Measurements from ENCODE around the gene ETF1. TPM values are rescaled to one million over a fixed set of nuclear protein-coding genes. Genes with fewer than 3 reads are reported as not detected.

Gene ETF1
- 34.8 and 38.8 TPM in 2 replicates for polyA plus RNA-seq

GRCh38 chr5:138542956-138543729 is at the start of gene ETF1:
Gene ETF1, minus strand, starts transcription at chr5:138543236. Its CDS starts 318 bp downstream, at chr5:138542918.

GRCh38 chr5:138575194-138576015 is 32.4 kb upstream of the ETF1 start, which contains the start of gene HSPA9:
Gene HSPA9, minus strand, starts transcription at chr5:138575401. Its CDS starts 83 bp downstream, at chr5:138575318.

GRCh38 chr5:138465261-138466124 is 77.5 kb downstream of the ETF1 start, which contains the start of gene EGR1:
Gene EGR1, plus strand, starts transcription at chr5:138465479. Its CDS starts 283 bp downstream, at chr5:138465762.

Other genes starting within 250 kb of the ETF1 start
- not detected in 2 replicates for gene CDC25C, start 211.4 kb downstream of the ETF1 start, polyA plus RNA-seq
- 2.0 and 6.3 TPM in 2 replicates for gene FAM53C, start 205.0 kb downstream of the ETF1 start, polyA plus RNA-seq
- gene KDM3B, start 190.6 kb downstream of the ETF1 start, polyA plus RNA-seq, result 18.6 and 23.9 TPM in 2 replicates
- gene REEP2, start 104.2 kb downstream of the ETF1 start, polyA plus RNA-seq, result 42.0 and 65.2 TPM in 2 replicates
- 0.17 and 19.6 TPM in 2 replicates for gene EGR1, start 77.8 kb downstream of the ETF1 start, polyA plus RNA-seq
- 208 TPM in 2 replicates for gene HSPA9, start 32.2 kb upstream of the ETF1 start, polyA plus RNA-seq
- 8.3 and 14.9 TPM in 2 replicates for gene CTNNA1, start 210.2 kb upstream of the ETF1 start, polyA plus RNA-seq